Activated T-helper 9 cell treated with anti-CD3 and anti-CD28 coated beads, Interleukin-2, amount 50 U/mL, for 16 hours (primary cell): ENCODE data around the gene CNPPD1.

Experiments
- DNase-seq: peaks from one replicate; pipeline ENCODE4 v3.0.0-alpha.2; 2020; ENCODE audit warnings: low read depth

Gene CNPPD1

DNA sequence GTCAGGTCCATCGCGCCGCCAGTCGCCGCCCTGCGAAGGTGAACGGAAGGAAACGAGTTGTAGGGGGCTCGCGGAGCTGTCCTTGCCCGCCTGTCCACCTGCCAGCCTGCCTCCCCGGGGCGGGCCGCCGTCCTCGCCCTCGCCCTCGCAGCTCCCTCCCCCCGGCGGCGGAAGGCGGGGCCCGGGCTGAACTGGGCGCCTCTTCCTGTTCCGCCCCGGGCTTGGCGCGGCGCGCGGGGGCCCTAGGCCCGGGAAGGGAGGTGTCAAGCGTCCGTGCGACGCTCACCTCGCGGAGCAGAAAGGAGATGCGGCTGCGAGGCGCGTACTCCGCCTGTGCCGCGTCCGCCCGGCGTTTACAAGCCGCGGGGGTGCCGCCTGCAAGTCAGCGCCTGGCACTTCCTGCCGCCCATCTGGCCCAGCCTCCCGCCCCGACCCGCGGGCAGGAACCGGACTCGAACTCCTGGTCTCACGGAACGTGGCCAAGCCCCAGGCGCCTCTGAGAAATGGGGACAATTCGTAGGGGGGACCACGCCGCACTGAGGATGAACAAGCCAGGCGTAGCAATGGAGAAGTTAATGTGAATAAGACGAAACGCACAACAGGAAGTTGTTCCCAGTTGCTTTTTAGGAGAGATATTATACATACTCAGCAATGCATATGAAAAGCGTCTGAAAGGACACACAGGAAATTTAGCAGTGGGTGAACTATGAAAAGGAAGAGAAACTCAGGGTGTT, at the start of gene CNPPD1:
TSS of gene CNPPD1 (minus strand) at position 108 of the 734 bp plus-strand sequence. CDS start at position 11, 97 bp downstream.
- peak; percentile 82 for DNase-seq

DNA sequence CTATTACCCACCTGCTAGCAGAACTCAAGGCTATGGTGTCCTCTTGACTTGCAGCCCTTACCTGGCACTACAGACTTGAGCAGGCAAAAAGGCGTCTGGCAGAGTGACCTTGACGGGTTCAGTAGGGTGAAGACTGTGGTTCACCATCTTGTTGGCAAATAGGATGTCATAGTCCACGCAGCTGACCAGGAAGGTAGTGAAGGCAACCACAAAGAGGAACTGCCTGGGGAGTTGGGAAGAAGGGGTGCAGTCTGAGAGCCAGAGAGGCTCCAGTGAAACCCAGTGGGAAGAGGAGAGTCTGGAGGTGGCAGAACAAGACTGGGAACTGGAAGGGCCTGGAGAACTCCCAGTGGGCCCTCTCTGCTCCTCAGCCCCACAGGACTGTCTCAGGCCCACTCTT, 48.6 kb upstream of the CNPPD1 start:
- no peak for DNase-seq

DNA sequence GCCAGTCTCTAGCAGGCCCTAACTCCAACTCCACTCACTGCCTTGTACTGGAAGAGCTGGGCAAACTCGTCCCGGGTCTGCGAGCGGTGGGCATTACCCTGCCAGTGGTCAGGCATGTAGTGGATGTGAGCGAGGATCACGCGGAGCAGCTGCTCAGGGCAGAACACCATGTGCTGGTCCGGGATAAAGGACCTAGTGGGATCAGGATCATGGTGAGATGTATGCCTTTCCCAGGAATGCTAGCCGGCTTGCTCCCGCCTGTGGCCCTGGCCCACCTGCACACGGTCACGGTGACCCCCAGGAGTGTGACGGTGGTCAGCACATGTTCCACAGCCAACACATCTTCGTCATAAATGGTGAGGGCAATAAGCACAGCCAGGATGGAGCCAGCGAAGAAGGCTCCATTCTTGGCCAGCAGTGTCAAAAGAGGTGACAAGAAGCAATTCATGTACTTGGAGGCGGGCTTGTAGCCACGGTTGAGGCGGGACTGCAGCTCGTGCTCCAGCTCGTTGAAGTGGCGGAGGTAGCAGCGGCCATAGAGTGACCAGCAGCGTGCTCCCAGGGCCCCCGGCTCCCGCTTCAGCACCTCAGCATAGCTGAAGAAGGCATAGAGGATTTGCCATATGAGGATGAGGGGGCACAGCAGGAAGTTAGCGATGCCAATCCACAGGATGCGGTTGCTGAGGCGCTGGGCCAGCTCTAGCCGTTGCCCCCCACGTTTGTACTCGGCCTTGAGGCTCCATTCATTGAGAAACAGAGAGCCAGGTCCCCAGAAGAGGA, 47.3 kb upstream of the CNPPD1 start:
- DNase-seq, result no peak

DNA sequence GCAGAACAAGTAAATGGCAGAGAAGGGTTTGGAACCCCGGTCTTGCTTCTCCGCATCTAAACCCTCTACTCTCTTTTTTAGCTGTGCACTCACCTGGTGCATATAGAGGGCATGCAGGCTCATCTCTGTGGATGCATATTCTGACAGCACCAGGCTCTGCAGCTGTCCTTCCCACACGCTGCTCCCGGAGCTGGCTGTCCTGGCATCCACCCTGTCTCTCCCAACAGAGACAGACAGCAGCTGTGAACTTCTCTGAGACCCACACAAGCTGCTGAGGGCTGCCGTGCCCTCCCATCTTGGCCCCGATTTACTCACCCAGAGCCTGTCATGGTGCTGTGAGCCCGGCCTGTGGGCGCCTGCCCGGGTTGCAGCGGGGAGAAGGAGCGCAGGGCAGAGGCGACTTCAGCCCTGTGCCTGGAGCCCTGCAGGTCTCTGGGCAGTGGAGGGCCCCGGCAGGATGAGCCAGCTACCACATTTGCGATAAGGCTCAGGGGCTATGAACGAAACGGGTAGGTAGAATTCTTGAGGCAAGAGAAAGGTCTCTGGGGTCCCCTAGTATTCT, 45.3 kb upstream of the CNPPD1 start:
- DNase-seq, result no peak

DNA sequence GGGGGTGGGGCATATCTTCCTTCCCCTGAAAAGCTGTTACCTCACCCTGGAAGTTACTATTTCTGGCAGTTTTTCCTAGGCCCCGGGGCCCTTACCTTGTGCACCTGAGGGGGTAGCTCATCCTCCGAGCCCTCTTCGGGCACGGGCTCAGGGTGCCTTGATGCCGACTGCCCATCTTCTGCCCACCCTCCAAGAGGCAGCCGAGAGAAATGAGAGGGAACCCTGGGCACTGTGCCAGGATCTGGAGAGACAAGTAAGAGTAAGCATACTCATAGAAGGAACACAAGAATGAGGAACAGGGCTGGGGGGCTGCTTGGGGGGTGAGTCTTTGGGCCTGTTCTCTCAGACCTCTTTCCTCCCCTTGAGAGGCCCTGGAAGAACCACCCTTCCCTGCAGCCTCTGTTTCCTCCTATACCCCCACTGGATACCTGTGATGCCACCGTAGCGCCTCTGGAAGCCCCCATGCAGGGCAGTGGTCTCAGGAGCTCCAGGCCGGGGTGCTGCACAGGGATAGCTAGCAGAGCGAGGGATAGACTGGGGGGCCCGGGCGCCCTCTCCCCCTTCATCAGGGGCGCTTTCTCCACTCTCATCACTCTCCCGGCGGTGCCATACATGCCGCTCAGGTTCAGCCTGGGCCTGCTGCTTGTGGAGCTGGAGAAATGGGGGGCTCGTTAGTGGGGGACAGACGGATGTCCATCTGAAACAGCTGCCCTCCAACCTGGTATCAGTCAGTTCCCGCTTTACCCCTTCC, 44.1 kb upstream of the CNPPD1 start:
- DNase-seq, result no peak

DNA sequence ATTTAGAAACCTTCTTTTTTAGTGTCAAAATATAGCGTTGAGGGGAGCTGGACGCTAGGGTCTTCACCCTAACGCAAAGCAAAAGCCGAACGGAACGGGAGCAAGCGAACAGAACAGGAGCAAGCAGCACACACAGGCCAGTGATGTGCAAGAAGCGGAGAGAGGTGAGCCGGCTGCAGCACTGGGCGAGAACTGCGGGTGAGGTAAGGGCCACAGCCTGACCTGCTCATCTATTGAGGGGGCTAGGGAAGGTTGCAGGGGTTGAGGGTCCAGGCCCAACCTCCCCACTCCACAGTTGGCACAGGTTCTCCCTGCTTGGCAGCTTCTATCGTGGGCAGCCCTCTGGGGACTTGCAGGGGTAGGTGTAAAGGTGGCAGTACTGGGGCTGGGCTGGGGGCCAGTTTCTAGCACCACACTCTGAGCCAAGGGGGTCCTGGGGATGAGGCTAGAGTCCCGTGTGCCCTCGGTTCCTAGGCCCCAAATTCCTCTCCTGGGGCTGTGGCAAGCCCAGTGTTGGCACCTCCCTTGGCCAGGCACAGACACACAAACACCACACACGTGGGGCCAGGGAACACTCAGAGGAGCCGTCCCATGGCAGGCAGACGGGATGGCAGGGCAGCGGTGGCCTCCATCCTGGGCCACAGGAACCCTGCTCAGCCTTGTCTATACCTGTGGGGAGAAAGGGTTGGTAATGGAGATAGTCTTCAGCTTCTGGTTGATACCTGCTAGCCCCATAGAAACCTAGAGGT, 43.2 kb upstream of the CNPPD1 start:
- DNase-seq, result no peak

DNA sequence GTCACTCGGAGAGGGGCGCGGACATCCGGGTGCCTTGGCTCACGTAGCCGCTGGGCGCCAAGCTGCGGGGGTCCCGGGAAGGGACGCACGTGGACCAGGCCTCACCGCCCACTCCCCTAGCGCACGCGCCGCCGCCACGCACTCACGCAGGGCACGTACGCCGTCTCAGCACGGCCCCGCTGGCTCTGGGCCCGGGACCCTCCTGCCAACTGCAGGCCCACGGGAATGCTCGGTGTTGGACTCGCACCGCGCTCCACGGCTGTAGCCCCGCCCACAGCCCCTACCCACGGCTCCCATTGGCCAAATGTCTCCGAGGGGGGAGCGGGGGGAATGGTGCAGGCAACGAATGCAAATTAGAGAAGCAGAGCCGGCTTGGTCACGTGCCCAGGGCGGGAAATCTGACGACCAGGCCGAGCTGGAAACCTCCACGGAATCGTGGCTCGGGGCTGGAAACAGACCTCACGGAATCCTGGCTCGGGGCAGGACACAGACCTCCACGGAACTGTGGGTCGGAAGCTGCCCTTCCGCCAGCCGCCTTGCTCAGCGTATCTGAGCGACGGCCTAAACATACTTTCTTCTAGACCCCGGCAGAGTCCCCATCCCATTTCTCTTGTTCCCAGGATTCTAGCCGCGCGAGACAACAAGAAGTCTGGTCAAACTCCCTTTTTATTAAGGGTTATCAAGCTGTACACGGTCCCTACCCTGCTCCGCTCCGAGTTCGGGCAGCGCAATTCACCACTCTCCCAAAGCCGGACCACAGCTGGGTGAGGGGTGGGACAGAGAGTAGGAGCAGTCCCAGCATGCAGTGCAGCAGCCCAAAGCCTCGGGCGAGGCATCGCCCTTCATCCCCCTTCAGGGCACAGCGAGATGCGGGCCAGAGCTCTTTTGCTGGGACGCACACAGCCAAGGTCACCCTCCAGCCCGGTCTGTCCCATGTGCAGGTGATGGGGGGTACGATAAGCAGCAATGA, 42.3 kb upstream of the CNPPD1 start, which contains the start of gene ABCB6:
TSS of gene ABCB6 (minus strand) at position 227 of the 970 bp plus-strand sequence. CDS start 285 bp downstream, outside the sequence.
- peak; percentile 84 for DNase-seq

DNA sequence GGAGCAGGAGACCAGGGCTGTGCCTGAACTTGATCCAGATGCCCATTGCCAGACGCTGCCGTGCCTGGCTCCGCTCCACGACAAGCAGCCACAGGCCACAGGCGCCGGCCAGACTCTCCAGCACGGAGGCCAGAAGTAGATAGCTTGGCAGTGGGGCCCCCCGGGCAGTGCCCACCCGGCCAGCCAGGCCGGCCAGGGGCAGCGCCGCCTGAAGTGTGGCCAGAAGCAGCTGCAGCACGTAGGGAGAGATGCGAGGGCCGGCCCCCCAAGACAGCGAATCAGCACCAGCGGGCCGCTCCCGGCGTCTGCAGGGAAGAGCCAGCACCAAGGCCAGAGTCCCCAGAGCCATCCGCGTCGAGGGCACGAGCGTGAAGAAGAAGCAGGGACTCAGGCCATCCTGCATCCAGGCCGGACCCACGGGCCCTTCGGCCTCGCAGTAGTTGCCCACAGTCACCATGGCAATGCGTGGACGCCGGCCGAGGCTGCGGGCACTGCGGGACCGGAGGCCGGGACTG, 41.5 kb upstream of the CNPPD1 start:
- no peak for DNase-seq

DNA sequence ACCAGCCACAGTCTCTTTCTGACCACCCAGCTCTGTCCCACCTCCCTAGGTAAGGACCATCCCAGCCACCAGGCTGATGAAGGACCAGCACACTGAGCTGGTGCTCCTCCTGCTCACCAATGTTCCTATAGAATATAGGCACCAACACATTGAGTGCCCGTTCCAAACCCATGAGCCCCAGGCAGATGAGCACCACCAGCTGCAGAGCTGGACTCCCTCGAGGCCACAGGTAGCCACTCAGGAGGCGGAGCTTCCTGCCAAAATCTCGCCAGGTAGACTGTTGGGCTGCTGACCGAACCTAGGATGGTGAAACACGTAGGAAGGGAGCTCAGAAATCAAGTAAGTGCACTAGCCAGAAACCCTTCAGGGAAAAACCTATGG, 39.8 kb upstream of the CNPPD1 start:
- no peak for DNase-seq

DNA sequence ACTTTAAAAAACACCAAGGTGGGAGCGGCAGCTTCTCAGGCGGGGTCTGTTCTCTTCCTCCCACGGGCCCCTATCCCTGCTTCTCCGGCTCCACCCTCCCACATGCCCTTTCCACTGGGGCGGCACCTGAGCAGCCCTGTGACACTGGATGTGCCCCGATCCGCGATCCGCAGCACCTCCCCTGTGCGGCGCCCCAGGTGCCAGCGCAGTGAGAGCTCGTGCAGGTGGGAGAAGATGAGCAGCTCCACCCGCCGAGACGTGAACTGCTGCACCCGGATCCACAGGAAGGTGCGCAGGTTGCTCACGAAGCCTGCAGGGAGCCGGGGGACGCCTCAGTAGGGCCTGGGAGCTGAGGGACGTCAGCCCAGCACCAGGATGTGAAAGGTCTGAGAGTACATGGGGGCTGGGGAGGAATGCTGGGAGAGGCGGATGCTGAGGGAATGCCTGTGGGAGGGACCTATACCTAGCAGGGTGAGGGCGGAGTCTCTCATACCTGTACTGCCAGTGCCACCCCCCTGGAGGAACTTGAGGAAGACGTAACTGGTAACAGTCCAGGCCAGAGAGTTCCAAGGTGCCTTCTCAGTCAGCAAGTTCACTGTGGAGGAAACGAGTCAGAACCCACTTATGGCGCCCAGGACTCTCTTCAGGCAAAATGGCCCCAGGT, 39.3 kb upstream of the CNPPD1 start:
- no peak for DNase-seq

DNA sequence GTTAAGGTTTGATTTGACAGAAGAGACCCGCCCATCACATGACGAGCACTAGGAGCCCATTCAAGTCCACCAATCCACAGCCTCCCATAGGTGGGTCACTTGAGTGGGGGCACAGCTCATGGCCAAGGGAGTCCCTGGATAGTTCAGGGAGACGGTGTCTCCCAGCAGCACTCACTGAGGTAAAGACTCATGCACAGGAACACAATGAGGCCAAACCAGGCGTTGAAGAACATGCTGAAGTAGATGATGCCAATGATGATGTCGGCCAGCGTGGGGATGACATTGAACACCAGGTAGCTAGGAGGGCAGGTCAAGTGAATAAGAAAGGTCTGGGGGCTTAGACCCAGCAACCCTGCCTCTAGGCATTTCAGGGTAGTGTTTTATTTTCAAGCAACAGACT, 38.1 kb upstream of the CNPPD1 start:
- no peak for DNase-seq

DNA sequence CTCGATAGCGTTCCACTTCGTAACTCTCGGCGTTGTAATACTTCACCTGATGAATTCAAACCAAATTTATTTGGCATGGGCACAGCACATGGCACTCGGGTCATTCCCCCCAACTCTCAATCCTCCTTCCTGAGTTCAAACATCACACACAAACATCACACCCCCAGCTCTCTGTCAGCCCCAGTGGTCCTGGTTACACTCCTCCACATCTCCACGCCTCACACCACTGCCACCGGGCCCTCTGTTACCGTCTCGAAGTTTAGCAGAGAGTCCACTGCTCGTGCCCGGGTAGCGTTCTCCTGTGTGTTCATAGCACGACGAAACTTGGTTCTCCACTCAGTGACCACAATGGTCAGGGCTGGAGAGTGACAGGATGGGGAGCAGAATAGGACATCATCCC, 37.4 kb upstream of the CNPPD1 start:
- no peak for DNase-seq

DNA sequence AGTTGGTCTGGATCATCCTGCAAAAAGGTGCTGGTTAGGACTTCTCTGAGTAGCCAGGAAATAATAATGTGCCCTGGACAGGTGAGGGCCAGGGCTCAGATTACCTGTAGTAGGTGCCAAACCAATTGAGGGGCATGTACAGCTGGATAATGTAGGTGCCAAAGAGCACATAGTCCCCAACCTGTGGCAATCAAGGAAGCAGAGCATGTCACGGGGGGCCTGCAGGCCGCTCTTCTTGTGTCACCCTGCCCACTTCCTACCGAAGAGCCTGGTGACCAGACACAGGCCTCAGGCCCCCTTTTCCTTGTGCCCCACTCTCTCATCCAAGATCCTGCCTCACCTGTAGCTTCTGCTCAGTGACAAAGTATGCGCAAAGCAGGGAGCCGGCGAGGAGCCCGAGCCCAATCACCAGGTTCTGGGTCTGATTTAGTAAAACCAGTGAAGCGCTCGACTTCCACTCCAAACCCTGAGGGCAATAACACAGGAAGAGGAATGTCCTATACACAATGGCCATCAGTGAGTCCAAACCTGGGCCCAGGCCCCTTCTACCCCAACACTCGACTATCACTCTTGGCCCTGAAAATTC, 36.9 kb upstream of the CNPPD1 start:
- no peak for DNase-seq

DNA sequence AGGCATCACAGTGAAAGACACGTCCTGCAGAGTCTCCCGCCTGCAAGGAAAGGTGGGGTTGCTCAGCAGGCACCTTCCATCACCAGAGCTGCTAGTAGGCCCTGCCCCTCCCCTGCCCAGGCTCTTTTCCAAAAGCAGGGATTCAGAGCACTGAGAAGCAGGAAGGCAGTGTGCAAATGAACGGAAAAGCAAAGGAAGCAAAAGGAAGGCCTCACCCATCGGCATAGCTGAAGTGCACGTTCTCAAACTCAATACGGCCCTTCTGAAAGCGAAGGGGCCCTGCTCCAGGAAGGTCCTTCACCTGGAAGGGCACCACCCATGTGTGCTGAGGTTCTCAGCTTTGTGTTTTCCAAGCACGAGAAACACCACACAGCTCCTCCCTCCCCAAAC, 36.3 kb upstream of the CNPPD1 start:
- DNase-seq, result no peak

DNA sequence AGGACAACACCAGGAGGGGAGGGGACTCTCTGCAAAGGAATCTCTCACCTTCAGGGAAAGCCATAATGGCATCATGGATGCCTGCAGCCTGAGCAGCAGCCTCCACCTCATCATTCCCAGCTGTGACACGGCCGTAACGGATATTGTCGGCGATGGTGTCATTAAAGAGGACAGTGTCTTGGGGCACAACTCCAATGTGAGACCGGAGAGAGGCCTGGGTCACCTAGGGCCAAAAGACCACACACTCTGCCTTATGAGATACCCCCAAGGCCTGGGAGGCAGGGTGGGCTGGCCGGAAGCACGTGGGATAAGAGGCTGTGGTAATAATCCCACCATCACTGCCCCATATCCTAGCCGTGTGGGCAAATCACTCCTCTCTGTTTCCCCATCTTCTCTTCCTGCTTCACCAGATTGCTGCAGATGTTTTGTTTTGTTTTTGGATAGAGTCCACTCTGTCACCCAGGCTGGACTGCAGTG, 34.2 kb upstream of the CNPPD1 start:
- DNase-seq, result no peak

DNA sequence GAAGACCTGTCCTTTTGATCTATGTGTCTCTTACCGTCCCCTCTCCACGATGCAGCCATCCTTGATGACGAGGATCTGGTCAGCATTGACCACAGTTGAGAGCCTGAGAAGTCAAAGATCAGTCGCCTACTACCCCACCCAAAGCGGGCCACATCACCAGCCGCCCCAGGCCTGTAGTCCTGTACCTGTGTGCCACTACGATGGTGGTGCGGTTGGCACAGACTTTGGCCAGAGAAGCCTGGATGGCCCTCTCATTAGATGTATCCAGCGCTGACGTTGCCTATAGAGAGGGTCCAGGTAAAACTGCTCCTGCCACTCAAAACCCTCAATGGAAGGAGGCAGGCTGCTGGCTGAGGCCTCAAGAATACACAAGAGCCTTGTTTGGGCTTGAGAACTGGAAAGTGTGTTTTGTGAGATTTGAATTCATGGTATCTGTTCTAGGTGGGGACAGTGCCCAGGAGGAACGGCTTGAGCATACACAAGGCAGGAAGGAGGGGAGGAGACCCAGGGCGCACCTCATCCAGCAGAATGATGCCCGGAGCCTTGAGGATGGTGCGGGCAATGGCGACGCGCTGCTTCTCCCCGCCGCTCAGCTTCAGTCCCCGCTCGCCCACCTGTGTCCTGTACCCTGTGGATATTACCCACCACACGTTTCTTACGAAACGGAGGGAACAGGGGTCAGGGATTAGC, 33.6 kb upstream of the CNPPD1 start:
- no peak for DNase-seq

DNA sequence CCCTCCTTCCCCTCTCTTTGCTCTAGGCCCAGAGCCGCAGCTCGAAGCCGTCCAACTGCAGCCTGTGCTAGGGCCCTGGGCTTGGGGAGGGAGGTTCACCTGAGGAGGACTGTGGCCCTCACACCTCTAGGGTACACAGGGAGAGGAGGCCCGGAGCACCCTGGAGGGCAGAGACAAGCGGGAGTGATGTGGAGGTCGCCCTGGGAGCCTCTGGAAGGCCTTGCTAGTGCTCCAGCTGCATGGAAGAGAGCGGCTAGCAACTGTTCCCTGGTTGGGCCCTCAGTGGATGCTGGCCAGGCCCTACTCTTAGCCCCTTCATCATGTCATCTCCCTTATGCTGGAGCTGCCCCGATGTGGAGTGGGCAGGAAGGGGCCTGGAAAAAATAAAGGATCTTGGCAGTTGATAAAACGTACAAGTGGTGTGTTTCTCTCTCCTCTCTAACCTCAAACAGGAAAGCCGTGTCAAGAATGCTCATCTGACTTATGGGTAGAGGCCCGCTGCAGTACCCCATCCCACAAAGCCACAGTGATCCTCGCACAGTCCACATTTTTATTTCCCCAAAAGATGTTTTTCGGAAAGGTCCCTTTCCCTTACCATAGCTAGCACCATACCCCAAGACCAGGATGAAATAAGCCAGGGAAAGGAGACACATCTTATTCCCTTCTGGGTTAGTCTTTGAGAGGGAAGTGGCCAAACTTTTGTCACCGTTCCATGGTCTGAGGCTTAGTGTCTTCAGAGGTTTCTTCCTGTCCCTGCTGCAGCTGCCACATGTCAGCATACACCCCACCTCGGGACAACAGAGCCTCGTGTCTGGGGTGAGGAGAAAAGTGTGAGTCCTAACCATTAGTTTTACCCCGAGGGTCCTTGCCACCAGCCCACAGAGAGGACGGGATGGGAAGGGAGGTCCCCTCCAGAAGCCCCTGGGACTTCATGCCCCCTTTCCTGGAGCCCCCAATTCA, 32.8 kb upstream of the CNPPD1 start:
- DNase-seq, result no peak
